IPS-18a (cell line): ENCODE data around the gene PCNX3.

Experiments used
- H3K27ac ChIP-seq: one replicate; pipeline ENCODE4 v1.5.1; 2013; ENCODE audit warnings: low read length
- H3K27me3 ChIP-seq: one replicate; pipeline ENCODE4 v1.6.1; 2013; ENCODE audit warnings: mild to moderate bottlenecking, low read length; ENCODE audit not compliant: control insufficient read depth, insufficient read depth
- H3K36me3 ChIP-seq: one replicate; pipeline ENCODE4 v1.6.1; 2013; ENCODE audit warnings: low read depth, low read length; ENCODE audit not compliant: control insufficient read depth
- H3K4me1 ChIP-seq: one replicate; pipeline ENCODE4 v1.6.1; 2013; ENCODE audit warnings: low read depth, low read length; ENCODE audit not compliant: control insufficient read depth
- H3K4me3 ChIP-seq: one replicate; pipeline ENCODE4 v1.5.1; 2013; ENCODE audit warnings: low read length
- H3K9ac ChIP-seq: one replicate; pipeline ENCODE4 v1.6.1; 2013; ENCODE audit warnings: mild to moderate bottlenecking, low read length, moderate library complexity
- H3K9me3 ChIP-seq: one replicate; pipeline ENCODE4 v1.6.1; 2013; ENCODE audit warnings: low read depth, low read length; ENCODE audit not compliant: control insufficient read depth

The PCNX3 gene

GRCh38 chr11:65649656-65650546 lies 34.3 kb downstream of the PCNX3 start:
- H3K36me3 ChIP-seq: peaks cover 2% of the 10 kb centered on the region
- no peak overlapping the region for H3K4me3 ChIP-seq
- peaks cover 5% of the 10 kb centered on the region for H3K4me1 ChIP-seq
- H3K27me3 ChIP-seq: peaks cover 9% of the 10 kb centered on the region
- no peaks in the 10 kb centered on the region for H3K9me3 ChIP-seq
- H3K9ac ChIP-seq: no peak overlapping the region
- no peak overlapping the region for H3K27ac ChIP-seq

- H3K4me3 ChIP-seq: no peak overlapping the region
- peaks cover 10% of the 10 kb centered on the region for H3K36me3 ChIP-seq
- H3K4me1 ChIP-seq: peaks cover 5% of the 10 kb centered on the region
- H3K9me3 ChIP-seq: no peaks in the 10 kb centered on the region
- no peak overlapping the region for H3K27ac ChIP-seq
- no peak overlapping the region for H3K9ac ChIP-seq
- peaks cover 9% of the 10 kb centered on the region for H3K27me3 ChIP-seq
These were observed 35.2 kb downstream of the PCNX3 start for GRCh38 chr11:65650547-65651338.

- H3K36me3 ChIP-seq: peaks cover 13% of the 10 kb centered on the region
- no peak overlapping the region for H3K4me3 ChIP-seq
- H3K4me1 ChIP-seq: peaks cover 5% of the 10 kb centered on the region
- no peaks in the 10 kb centered on the region for H3K9me3 ChIP-seq
- no peak overlapping the region for H3K9ac ChIP-seq
- no peak overlapping the region for H3K27ac ChIP-seq
- peaks cover 9% of the 10 kb centered on the region for H3K27me3 ChIP-seq
These were observed 35.7 kb downstream of the PCNX3 start for GRCh38 chr11:65651339-65651588.

GRCh38 chr11:65651589-65652510 lies 36.3 kb downstream of the PCNX3 start:
- Histone ChIP-seq H3K9me3 (no peaks in the 10 kb centered on the region), H3K27ac (no peak overlapping the region), H3K27me3 (peaks cover 9% of the 10 kb centered on the region), H3K36me3 (peaks cover 13% of the 10 kb centered on the region), H3K9ac (no peak overlapping the region), H3K4me1 (peaks cover 5% of the 10 kb centered on the region), H3K4me3 (peak overlapping the region; percentile 64)

- peaks cover 21% of the 10 kb centered on the region for H3K36me3 ChIP-seq
- peaks cover 5% of the 10 kb centered on the region for H3K4me1 ChIP-seq
- H3K4me3 ChIP-seq: peak overlapping the region; percentile 64
- H3K27ac ChIP-seq: peak overlapping the region; percentile 73
- no peaks in the 10 kb centered on the region for H3K9me3 ChIP-seq
- peak overlapping the region; percentile 69 for H3K9ac ChIP-seq
- peaks cover 6% of the 10 kb centered on the region for H3K27me3 ChIP-seq
These were observed 37.1 kb downstream of the PCNX3 start for GRCh38 chr11:65652511-65653228.

GRCh38 chr11:65653229-65654225 lies 38.0 kb downstream of the PCNX3 start:
- Histone ChIP-seq H3K27ac (peak overlapping the region; percentile 73), H3K36me3 (peaks cover 29% of the 10 kb centered on the region), H3K4me1 (peaks cover 5% of the 10 kb centered on the region), H3K9ac (peak overlapping the region; percentile 69), H3K9me3 (no peaks in the 10 kb centered on the region), H3K27me3 (no peaks in the 10 kb centered on the region), H3K4me3 (peak overlapping the region; percentile 64)

- Histone ChIP-seq H3K36me3 (peaks cover 41% of the 10 kb centered on the region), H3K4me1 (peaks cover 5% of the 10 kb centered on the region)
These were observed 39.1 kb downstream of the PCNX3 start for GRCh38 chr11:65654375-65655349.

GRCh38 chr11:65655570-65656332 lies 40.2 kb downstream of the PCNX3 start:
- Histone ChIP-seq H3K27me3 (no peaks in the 10 kb centered on the region), H3K36me3 (peaks cover 49% of the 10 kb centered on the region)

More at GRCh38 chr11:65654375-65655349, 39.1 kb downstream of the PCNX3 start:
- Histone ChIP-seq H3K27me3 (no peaks in the 10 kb centered on the region), H3K9me3 (no peaks in the 10 kb centered on the region), H3K27ac (no peak overlapping the region), H3K9ac (no peak overlapping the region), H3K4me3 (no peak overlapping the region)

GRCh38 chr11:65657426-65657825 lies 41.9 kb downstream of the PCNX3 start:
- H3K4me1 ChIP-seq: peaks cover 5% of the 10 kb centered on the region
- peaks cover 52% of the 10 kb centered on the region for H3K36me3 ChIP-seq
- H3K27me3 ChIP-seq: no peaks in the 10 kb centered on the region

More at GRCh38 chr11:65655570-65656332, 40.2 kb downstream of the PCNX3 start:
- H3K27ac ChIP-seq: no peak overlapping the region
- H3K9ac ChIP-seq: no peak overlapping the region
- H3K4me3 ChIP-seq: no peak overlapping the region
- H3K4me1 ChIP-seq: peaks cover 5% of the 10 kb centered on the region
- no peaks in the 10 kb centered on the region for H3K9me3 ChIP-seq

More at GRCh38 chr11:65657426-65657825, 41.9 kb downstream of the PCNX3 start:
- Histone ChIP-seq H3K9ac (no peak overlapping the region), H3K4me3 (no peak overlapping the region), H3K9me3 (no peaks in the 10 kb centered on the region), H3K27ac (no peak overlapping the region)
